NCI-H1930 (cell line): ENCODE data around the gene RAE1.

Source experiments
- DNase-seq, 2 experiments: peaks; one replicate each; lab custom pipeline; 2025; lab: John Stamatoyannopoulos, UW

RAE1 gene

DNA sequence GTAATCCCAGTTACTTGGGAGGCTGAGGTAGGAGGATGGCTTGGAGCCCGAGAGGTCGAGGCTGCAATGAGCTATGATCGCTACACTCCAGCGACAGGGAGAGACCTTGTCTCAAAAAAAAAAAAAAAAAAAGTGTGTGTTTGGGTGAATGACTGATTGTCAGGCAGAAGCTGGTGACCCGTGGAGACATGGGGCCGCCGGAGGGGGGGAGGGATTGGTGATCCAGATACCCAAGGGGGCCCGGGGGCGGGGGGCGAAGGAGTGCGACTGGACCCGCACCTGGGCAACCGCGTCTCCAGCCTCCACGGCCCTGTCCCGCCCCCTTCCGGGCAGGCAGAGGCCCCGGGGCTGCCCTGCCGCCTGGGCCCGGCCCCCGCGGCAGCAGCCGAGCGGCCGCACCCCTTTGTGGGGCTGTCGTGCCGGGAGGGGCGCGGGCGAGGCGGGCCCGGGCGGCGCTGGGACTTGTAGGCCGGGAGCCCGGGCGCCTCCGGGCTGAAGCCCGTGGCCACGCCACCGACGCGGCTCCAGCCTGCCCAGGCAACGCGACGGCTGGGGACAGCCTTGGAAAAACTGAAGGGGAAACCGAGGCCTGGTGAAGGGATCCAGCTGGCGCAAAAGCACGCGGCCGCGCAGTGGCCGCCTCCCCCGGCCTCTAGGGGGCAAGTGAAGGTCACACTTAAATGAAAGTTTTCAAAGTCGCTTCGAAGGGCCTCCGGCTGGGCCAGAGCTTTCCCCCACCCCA is 38.1 kb downstream of the RAE1 start:
- peak; percentile 53 to 70 for DNase-seq

DNA sequence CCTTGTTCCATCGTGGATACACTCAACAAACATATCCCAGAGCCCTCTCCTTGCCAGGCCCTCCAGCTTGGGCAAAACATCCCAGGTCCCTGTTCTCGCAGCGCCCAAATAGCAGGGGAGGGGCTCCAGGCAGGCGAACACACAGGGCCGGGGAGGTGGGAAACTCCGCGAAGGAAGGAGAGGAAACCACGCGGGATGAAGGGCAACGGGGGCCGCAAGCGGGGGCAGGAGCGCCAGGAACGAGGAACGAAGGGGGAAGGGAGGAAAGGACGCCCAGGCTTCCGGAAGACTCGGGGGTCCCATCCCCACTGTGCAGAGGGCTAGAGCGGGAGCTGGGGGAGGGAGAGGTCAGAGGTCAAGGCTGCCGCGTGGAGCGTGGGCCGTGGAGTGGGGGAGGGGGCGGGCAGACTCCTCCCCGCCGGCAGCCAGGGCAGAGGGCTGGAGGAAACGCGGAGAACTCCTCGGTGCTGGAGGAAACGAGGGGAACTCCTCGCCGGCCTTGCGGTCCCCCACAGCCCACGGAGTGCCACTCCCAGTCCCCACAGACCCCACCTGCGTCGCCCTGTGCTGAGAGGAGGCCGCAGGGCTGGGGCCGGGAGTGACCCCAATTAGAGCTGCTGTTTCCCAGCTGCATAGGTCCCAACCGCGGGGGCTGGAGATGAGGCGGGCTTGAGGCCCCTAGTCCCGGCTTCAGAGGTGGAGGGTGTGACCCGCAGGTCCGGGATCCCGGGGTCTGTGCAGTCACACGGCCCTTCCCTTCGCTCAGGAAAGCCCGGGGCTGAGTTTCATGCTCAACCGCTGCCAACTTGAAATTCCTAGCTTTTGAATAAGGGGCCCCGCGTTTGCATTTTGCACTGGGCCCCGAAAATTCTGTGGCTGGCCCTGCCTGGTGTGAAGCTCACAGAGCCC is 38.9 kb downstream of the RAE1 start:
- DNase-seq = peak in 1 of 2 experiments; percentile 40

DNA sequence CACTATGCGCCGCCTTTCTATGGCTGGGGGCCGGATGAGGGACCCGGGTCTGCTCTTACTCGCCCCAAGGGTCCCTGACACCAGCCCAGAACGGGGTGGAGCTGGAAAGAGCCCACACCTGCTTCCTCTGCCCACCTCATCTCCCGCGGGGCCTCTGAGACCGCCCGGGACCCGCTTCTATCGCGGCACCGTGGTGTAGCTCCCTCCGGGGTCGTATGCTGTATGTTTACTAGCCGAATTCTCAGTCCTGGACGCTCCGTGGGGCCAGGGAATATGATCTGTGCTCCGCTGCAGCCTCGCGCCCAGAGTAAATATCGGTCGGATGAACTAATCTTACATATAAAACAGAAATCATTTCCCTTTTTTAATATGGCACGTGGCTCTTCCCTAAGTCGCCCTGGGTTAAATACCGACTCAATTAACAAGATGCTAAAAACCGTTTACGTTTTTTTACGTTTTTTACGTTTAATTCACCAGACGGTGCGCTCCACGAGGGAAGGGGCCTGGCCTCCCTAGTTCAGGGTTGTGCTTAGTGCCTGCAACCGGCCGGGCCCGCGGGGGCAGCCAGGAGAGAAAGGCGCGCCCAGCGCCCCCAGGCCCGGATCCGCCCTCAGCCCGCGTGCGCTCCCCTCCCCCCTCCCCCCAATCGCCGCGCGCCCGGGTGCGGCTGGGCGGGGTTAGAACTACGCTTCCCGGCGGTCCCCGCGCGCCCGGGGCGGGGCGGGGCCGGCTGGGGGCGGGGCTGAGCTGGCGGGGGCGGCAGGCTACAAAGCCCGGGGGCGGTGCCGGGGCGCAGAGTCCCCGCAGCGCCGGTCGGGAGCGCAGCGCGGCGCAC is 39.8 kb downstream of the RAE1 start, which contains the start of gene RBM38:
TSS of gene RBM38 (plus strand) at position 793 of the 835 bp plus-strand sequence. CDS start 186 bp downstream, outside the sequence.
- DNase-seq = peak; percentile 66 to 85

DNA sequence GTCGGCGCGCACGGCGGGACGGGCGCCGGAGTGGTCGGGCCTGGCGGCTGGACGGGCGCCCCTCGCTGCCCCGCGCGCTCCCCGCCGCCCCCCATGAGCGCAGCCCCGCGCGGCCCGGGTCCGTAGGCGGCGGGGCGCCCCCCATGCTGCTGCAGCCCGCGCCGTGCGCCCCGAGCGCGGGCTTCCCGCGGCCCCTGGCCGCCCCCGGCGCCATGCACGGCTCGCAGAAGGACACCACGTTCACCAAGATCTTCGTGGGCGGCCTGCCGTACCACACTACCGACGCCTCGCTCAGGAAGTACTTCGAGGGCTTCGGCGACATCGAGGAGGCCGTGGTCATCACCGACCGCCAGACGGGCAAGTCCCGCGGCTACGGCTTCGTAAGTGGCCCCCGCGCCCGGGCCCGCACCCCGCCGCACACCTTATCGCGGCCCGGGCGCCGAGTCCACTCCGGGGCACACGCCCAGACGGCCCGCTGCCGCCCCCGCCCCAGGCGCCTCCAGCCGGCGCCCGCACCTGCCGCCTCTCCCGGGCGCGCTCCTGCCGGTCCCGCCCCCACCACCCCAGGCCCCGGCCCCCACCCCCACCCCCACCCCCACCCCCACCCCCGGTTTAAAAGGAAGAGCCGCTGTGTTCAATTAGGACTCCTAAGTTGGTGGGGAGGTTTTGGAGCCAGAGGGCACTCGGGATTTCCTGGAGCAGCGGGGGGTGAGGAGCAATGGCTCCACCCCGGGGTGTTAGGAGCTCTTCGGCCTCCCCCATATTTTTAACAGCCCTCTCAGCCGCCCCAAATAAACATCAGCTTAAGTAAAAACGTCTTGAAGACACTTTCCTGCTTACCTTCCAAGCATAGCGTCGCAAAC is 40.6 kb downstream of the RAE1 start:
- no peak for DNase-seq

DNA sequence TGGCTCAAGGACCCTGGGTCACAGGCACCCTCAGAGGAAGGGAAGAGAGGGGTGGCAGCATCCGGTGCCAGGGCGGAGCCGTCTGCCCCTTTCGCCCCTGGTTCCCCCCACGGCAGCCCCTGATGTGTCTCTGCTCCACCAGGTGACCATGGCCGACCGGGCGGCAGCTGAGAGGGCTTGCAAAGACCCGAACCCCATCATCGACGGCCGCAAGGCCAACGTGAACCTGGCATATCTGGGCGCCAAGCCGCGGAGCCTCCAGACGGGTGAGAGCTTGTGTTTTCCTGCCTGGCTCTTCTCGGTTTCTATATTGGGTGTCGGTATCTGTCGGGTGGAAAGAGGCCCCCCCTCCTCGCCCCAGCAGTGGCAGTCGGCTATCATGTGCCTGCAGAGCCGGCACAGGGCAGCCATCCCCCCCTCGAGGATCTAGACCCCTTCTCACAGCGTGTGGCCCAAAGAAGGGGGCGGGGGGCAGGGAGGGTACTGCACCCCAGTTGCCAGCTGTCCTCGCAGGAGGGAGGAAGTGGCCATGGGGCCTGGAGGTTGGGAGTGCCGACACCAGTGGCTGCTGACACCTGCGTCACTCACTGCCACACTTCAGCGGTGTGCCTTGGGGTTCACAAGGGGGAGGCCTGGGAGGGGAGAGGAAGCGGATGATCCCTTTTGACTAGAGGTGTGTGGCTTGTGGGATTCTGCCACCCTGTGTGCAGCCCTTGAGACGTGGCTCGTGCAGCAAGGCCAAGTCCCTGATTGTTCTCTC is 41.6 kb downstream of the RAE1 start:
- no peak for DNase-seq

DNA sequence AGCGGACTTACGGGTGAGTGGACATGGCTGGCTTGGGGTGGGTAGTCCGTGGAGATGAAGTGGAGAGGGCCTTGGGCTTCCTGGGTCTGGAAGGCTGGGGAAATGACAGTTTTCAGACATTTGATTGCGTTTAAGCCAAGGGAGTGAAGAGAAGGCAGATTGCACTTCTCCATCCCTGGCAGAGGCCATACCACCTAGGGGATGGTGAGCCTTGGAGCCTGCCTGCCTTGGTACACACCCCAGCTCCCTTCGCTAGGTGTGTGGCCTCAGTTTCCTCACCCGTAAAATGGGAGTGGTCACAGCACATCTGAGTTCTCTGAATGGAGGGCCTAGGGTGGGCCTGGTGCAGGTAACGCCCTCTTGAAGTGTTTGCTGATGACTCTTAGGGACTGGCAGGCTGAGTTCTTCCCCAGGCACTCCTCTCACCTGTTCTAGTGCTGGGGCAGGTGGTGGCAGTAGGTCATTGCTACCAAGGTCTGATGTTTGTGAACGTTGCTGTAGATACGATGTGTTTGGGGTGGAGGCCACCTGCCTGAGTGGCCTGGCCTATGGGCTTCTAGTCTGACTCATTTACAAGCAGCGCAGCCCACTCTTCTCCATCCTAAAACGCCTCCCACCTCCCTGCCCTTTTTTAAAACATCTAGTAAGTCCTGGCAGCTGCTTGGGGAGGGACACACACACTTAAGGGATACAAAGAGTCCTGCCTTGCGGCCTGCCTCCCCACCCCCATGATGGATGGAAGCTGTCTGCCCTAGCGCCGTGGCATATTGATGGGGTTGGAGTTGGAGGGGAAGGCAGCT is 42.5 kb downstream of the RAE1 start:
- DNase-seq = no peak

DNA sequence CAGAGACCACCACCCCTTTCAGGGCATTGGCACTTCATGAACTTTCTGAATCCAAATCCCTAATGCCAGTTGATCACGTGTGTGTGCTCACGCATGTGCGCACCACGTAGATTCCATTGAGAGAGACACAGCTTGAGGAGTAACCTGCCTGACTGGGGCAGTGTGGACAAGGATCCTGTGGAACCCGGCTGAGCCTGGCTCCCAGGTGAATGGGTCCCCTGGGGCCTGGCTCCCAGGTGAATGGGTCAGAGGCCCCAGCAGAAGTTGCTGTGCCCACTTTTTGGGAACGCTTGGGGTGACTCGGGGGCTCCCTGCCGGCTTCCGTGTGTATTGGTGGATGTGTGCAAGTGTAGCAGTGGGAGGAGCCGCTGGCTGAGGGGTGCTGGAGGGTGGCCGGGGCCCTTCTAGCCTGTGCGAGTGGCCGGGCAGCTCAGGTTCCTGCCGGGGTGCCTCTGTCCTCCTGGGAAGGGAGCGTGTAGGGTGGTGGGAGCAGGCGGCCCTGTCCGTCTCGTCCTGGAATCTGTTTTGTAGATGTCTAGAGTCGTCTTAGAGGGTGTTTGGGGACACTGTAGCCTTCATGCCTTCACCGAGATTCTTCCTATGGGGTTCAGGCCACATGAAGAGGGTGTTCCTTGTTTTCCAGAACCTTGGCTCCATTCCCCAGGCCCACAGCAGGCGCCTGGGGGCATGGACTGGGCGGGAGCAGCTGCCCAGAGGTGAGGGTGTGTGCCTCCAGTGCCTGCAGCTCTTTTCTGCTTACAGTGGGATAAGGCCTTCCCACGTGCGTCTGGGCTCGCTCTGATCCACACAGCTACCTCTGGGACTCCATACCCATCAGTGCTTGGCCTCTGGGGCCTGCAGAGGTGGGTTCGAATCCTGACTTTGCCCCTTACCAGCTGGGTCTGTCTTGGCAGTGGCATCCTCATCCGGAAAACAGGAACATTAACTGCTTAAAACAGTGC is 43.3 kb downstream of the RAE1 start:
- no peak for DNase-seq

DNA sequence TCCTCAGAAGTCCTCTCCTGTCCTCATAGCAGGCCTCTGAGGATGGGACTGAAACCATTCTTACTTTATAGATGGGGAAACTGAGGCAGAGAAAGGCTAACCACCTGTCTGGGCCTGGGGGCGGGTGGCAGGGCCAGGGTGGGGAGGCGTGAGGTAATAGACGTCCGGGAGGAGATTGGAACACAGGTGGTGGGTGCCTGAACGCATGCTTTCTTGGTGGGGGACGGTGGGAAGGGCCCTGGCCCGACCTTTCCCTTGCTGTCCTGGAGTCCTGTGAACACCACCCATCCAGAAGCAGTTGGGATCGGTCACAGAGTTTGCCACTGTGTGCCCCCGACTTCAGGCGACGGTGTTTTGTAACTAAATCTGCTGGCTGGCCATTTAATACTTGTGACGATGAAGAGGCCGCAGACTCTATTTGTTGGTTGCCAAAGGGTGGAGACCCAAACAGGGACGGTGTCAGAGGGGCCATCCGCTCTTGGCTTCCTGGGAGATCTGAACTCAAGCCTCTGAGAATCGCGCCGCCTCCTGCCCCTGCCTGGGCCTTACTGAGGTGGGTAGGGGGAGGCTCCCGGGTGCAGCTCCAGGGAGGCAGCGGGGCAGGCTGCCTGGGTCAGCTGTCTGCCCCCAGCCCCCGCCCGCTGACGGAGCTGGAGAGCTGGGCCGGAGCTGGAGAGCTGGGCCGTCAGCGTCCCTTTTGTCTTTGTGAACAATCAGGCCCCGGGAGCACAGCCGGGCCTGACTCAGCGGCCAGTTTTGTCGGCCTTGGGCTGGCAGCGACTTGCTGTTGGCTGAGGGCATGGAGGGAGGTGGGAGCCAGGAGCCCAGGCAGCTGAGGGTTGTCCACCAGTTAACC is 44.3 kb downstream of the RAE1 start:
- DNase-seq = no peak

DNA sequence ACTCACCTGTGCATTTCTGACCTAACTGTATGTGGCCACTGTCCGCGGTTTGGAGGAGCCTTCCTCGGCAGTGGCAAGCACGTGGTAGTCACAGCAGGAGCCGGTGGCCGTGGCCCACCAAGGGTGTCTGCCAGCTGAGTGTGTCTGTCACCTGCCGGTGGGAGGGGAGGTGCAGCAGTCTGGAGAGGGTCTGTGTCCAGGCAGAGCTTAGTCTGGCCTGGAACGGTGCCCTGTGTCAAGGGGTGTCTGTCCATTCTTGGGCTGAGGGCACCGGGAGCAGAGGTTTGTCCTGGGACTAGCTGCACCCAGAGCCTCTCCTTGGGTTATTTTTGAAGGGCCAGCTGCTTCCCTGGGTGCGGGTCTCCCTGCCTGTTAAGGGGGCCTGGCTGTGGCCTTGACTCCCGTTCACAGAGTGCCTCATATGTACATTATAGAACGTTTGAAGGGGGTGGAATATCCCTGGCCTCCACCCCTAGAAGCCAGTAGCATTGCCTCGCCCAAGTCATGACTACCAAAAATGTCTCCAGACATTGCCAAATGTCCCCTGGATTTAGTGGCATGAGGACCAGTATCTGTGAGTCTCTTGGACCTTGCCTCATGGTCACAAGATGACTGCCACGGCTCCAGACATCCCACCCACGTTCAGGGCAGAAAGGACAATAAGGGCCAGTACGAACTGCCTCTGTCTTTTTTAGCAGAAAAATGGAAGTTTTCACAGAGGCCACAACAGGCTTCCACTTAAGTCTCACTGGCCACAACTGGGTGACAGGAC is 45.3 kb downstream of the RAE1 start:
- DNase-seq = no peak

DNA sequence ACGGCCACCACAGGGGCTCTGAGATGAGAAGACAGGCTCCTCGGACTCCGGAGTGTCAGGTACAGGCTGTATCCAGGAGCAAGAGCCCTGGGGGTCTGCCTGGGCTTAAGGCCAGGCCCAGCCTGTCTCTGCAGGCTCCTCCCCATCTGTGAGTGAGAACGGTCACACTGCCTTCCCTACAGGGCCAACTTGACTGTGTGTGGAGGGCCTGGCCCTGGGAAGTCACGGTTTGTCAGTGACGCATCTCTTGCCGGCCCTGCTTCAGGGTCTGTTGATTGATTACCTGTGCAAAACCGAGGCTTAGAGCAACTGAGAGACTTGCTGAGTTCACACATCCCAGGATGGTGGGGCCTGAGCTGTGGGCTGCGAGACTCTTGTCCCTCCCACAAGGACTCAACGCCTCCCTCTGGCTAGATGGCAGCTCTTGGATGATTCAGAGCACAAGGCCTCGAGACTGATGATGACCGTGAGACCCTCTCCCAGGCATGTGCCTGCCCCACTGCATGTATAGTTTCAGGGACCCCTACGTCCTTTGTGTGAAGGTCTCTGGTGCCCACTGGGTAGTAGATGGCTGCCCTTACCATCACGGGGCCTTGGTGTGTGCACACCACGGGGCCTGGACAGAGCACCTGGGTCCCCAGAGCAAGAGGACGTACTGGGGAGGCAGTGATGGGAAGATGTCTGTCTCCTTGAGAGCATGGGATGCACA is 46.1 kb downstream of the RAE1 start:
- no peak for DNase-seq

DNA sequence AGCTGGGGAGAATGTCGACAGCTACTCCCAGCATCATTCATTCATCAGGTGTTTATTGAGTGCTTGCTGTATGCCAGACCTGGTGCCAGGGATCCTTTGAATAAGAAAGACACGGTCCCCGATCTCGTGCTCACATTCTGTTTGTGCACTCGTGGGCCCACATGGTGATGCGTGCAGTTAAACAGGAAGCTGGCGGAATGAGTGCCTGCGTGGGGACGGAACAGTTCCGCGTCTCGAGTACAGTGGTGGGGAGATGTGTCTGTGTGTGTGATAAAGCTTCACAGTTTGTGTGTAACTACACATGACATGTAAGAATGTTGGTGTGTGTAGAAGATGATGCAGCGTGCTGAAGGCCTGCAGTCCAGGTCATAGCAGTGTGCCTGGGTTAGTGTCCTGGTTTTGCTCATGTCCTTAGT is 46.6 kb downstream of the RAE1 start:
- no peak for DNase-seq

DNA sequence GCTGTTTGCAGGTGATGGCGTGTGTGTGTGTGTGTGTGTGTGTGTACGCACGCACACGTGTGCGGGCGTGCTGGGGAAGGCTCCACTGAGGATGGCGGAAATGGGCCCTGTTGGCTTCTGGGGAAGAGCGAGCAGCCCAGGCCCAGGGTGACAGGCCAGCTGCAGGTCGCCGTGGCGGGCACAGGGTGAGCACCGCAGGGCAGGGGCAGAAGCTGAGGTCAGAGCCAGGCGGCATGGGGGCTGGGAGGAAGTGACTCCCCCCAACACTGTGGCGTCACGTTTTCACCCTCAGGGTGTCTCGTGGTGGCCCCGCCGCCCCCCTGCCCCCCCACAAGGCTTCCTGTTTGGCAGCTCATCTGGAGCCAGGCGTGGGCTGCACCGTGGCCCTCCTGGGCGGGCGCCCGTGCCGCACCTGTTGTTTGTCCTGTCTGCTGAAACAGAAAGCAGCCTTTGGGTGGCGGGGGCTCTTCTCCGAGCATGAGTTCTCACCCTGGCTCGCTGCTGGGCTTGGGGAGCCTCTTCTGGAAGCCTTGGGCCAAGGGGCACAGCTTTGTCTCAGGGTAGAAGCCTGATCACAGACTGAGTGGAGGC is 47.3 kb downstream of the RAE1 start:
- DNase-seq = no peak

DNA sequence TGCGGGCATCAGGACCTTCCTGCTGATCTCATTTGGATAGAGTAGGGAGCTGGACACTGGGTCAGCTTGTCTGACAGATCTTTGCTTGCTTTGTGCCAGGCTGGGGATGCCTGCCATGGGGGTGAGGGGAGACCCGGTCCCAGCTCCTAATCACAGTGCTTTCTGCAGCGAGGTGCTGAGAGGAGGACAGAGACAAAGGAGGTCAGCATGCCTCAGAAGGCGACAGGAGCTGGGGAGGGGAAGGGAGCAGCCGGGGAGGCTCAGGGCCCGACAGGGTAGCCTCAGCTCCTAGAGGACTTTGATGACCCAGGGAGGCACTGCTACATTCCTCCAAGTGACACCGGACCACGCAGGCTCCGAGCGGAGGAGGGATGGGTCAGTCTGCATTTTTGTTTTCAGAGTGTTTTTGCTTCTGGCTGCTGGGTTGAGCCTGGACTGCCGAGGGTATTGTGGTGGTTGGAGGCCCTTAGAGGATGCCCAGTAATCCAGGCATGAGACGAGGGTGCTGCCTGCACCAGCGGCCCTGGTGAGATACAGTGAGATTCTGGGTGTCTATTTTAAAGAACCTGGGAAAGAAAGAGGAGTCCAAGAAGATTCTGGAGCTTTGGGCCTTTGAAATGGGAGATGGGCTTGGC is 48.0 kb downstream of the RAE1 start:
- no peak for DNase-seq

DNA sequence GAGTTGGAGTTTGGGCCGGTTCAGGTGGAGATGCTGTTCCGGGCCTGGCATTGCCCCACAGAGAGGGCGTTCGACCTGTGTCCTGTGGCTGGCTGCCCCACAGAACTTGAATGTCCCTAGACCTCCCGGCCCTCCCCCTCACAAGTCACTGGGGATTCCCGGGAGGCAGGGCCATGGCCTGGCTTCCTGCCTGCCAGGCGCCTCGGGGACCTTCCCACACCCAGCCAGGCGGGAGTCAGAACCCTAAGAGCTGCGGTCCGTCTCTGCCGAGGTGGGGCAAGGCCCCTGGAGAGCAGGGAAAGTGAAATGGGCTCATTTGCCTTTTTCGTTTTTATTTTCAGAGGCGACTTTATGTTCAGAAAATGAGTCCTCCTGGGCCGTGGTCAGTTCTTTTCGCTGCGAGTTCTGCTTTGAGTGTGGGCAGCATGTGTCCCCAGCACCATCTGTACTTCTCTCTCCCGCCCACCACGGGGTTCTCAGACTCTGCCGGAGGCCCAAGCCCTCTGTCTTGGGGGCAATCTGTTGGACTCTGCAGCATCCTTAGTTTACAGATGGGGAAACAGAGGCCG is 48.6 kb downstream of the RAE1 start:
- DNase-seq = no peak

DNA sequence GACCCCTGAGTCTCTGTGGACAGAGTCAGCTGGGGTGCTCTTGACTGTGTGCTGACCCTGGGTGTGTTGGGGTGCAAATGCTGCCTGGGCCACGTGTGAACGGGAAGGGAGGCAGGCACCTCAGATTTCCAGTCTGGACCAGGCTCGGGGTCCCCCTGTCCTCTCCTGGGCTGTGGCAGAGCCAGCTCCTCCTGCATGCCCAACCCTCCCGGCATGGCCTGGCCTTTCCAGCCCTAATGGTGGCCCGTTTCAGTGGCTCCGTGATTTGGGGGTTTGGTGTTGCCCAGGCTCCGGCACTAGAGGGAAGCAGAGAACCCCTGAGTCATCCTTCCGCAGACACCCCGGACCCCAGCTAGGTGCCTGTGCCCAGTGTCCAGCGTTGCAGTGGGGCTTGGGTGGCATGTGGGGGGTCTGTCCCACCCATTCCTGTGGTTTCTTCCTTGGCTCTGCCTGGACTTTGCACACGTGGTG is 49.2 kb downstream of the RAE1 start:
- no peak for DNase-seq
